Stimulated activated CD4-positive, alpha-beta T cell treated with anti-CD3 and anti-CD28 coated beads, Interleukin-4, amount 100 ng/mL, for 4 hours (primary cell): ENCODE results near the gene IL1R1.

Source experiments
- DNase-seq, 2 experiments: peaks; one replicate each; pipeline ENCODE4 v3.0.0-alpha.2; 2020

The IL1R1 gene

DNA sequence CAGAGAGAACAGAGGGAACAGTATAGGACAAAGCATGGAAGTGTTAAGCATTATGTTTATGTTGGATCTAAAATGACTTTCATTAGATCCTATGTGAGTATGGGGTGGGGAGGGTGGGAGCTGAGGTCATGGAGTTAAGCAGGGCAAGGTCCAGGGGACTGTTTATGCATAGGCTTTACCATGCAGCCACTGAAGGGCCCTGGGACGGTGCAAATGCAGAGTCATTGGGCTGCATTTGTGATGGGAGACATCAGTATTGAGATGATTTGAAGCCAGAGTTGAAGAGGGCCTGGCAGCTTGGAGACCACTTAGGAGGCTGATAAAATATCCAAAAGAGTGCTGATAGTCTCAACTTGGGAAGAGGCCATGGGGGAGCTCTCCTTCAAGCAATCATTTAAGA, 66.9 kb downstream of the IL1R1 start:
- DNase-seq: no peak

DNA sequence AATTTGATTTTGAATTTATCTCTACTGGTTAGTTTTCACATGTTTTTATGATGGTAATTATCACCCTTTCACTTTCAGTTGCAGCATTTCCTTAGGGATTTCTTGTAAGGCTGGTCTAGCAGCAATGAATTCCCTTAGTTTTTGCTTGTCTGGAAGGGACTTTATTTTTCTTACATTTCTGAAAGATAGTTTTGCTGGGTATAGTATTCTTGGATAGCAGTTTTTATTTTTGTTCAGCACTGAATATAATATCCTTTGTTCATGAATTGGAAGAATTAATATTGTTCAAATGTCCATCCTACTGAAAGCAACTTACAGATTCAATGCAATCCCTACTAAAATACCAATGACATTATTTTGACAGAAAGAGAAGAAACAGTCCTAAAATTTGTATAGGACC, 74.5 kb downstream of the IL1R1 start:
- no peak for DNase-seq

DNA sequence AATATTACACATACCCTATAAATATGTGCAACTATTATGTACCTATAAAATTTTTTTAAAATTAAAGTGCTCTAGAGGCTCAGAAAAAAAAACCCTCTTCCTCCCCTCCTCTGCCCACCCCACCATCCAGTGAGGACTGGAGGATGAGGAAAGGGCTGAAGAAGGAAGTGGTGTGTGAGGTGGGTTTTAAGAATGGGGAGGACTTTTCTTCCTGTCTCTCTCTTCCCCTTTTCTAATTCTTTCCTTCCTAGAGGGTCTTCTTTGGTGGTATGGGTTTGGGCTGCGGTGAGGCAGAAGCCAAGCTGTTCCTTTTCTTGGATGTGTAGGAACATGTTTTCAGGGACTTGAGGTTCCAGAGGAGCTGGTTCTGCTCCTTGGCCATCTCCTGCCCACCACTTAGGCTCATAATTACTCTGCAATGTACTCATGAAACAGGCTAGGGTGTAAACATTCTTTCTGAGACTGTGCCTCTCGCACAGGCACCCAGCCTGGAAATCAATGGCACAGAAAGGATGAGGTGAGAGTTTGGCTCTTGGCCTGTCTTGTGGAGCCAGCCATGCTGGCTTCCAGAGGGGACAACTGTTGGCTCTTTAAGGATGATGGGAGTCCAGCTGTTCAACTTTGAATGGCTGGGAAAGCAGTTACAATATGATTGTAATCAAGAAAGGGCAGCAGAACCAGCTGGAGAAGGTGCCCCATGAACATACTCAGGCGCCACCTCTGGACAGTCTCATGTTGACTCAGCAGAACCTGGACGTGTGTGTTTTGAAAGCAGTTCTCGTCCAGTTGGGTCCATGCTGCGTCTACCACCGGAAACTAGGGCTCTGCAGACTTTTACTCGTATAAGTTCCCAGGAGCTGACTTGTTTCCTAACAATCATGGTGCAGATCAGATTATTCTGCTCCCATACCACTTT, 82.5 kb downstream of the IL1R1 start:
- no peak for DNase-seq

DNA sequence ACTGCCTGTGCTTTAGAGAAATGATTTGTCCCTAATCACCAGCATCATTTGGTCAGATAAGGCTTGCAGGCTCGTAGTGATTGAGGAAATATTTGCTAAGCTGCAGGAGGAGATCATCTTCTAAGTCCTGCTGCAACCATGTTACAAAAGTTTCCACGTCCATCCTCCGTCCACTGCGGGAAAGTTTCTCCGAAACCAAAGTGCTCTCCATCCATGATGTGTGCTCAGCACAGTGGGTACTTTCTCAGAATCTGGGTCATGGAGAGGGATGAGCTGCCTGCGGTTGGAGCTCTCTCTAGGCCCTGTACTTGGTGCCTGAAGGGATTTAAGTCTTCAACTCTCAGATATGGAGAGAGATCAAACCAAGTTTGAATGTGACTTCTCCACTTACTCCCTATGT, 83.6 kb downstream of the IL1R1 start:
- no peak for DNase-seq

DNA sequence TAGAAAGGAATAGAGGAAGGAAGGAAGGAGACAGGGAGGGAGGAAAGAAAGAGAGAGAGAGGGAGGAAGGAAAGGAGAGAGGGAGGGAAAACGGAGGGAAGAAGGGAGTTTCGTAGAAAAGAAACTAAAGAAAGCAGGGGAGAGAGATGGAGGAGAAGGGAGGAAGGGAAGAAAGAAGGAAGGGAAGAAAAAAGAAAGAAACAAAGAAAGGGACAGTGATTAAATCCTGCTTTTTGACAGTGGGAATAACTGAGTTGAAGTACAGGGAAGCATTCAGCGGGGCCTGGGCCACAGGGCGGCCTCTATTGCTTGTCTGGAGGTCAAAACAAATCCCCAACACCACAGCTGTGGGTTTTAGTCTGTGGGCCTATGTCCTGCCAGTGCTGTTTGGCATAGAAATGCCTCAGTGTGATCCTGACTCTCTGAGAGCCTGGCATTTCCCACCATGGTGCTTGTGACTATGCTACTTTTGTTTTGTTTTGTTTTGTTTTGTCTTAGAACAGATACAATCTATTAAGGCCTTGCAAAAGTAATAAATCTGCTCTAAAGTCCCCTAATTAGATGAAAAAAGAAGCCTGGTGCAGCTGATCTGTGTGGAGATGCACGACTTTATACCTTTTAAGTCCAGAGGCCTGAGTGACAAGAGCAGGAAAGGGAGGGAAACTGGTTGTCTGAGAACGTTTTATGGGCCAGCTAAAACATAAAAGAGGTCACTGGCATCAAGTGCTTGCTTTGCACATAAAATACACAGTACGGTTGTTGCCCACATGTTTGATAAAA, 84.3 kb downstream of the IL1R1 start:
- DNase-seq: no peak

DNA sequence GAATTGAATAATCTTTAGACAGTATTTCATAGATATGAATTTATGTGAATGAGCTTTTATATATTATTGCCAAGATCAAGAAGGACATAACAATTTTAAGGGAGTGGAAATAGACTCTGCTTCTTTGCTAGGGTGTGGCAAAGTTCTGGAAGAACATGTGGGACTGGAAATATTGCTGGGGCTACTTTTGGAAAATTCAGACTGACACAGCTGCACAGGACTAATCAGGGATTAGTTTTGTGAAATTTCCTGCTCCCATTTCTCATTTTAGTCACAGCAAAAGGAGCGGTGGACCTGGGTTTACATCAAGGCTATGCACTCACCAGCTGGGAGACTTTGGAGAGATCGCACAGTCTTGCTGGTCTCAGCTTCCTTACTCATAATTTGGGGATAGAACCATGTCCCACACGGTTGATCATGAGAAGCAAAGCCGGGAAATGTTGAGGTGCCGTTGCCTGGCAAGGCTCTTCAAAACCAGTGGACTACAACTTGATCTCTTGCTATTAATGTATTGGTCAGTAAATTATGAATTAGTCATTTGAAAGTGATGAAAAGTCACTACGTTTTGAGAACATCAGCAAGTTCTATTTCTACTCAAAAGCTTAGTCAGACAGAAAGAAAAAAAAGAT, 86.7 kb downstream of the IL1R1 start:
- DNase-seq: no peak
